IMR-90 (cell line): ENCODE data around the gene CREB5. TPM values are rescaled to one million over a fixed set of nuclear protein-coding genes. Genes with fewer than 3 reads are reported as not detected.

Experiments used
- ATAC-seq: fragments of 200-7000 bp; cut with Tn5 transposase; 2 replicates; pipeline ENCODE4 v1.9.1; 2020; ENCODE audit warnings: low read depth, mild to moderate bottlenecking, moderate library complexity
- BruUV-seq: library from RNA; stranded (reverse); fragments of 400-500 nt; replicated peaks from 2 replicates; lab custom pipeline; 2021; lab: Mats Ljungman, UMichigan
- CTCF ChIA-PET: fragments of 300-600 bp; formaldehyde crosslinking; extraction: SDS; loops from one replicate; lab custom pipeline; 2021; ENCODE audit warnings: antibody characterized with exemption; lab: Yijun Ruan, JAX
- POLR2A ChIA-PET: fragments of 300-600 bp; sonication (Branson Sonifier 250); formaldehyde crosslinking; loops from one replicate; lab custom pipeline; 2022; ENCODE audit warnings: antibody characterized with exemption; ENCODE audit not compliant: unreplicated experiment; lab: Charles Lee
- DNase-seq: peaks from one replicate; pipeline ENCODE4 v3.0.0; 2013
- H2AFZ ChIP-seq: replicated peaks from 2 replicates; pipeline ENCODE3; 2013; ENCODE audit warnings: low read length, mild to moderate bottlenecking; ENCODE audit not compliant: poor library complexity
- H2AK5ac ChIP-seq: 2 replicates; pipeline ENCODE4 v1.6.1; 2013; ENCODE audit warnings: low read depth, low read length, inconsistent platforms
- H2AK9ac ChIP-seq: replicated peaks from 2 replicates; pipeline ENCODE3; 2013; ENCODE audit warnings: mild to moderate bottlenecking, low read depth, low read length, moderate library complexity; ENCODE audit not compliant: poor library complexity
- H2BK120ac ChIP-seq: 2 replicates; pipeline ENCODE4 v1.6.1; 2013; ENCODE audit warnings: low read depth, low read length, inconsistent platforms
- H2BK15ac ChIP-seq: 3 replicates; pipeline ENCODE4 v1.6.1; 2013; ENCODE audit warnings: low read depth, low read length, inconsistent platforms
- H2BK20ac ChIP-seq: 2 replicates; pipeline ENCODE4 v1.6.1; 2013; ENCODE audit warnings: low read depth, mild to moderate bottlenecking, inconsistent platforms, low read length, moderate library complexity
- H2BK5ac ChIP-seq: 2 replicates; pipeline ENCODE4 v1.6.1; 2013; ENCODE audit warnings: mild to moderate bottlenecking, low read depth, low read length, inconsistent platforms; ENCODE audit not compliant: poor library complexity, severe bottlenecking
- H3K14ac ChIP-seq: replicated peaks from 2 replicates; pipeline ENCODE4 v1.6.1; 2013; ENCODE audit warnings: low read depth, low read length, inconsistent platforms
- H3K18ac ChIP-seq: 2 replicates; pipeline ENCODE4 v1.6.1; 2013; ENCODE audit warnings: low read depth, low read length, control low read depth
- H3K23ac ChIP-seq: 2 replicates; pipeline ENCODE4 v1.6.1; 2013; ENCODE audit warnings: low read depth, low read length, inconsistent platforms
- H3K27ac ChIP-seq: 2 replicates; pipeline ENCODE4 v1.5.1; 2013; ENCODE audit warnings: mild to moderate bottlenecking, control low read depth, low read length; ENCODE audit not compliant: insufficient read depth
- H3K27me3 ChIP-seq: 2 replicates; pipeline ENCODE4 v1.6.1; 2013; ENCODE audit warnings: low read length; ENCODE audit not compliant: control insufficient read depth, insufficient read depth
- H3K36me3 ChIP-seq: 2 replicates; pipeline ENCODE4 v1.6.1; 2013; ENCODE audit warnings: low read length, mixed read lengths; ENCODE audit not compliant: control insufficient read depth, insufficient read depth
- H3K4ac ChIP-seq: 2 replicates; pipeline ENCODE4 v1.6.1; 2013; ENCODE audit warnings: low read depth, low read length, inconsistent platforms
- H3K4me1 ChIP-seq: 2 replicates; pipeline ENCODE4 v1.6.1; 2013; ENCODE audit warnings: low read length, mixed read lengths; ENCODE audit not compliant: control insufficient read depth, insufficient read depth
- H3K4me2 ChIP-seq: 2 replicates; pipeline ENCODE4 v1.6.1; 2013; ENCODE audit warnings: low read depth, mild to moderate bottlenecking, control low read depth, low read length, moderate library complexity
- H3K4me3 ChIP-seq: 2 replicates; pipeline ENCODE4 v1.5.1; 2013; ENCODE audit warnings: low read depth, mild to moderate bottlenecking, control low read depth, low read length, moderate library complexity; ENCODE audit not compliant: insufficient read depth
- H3K56ac ChIP-seq: 2 replicates; pipeline ENCODE4 v1.6.1; 2013; ENCODE audit warnings: low read length, inconsistent platforms; ENCODE audit not compliant: insufficient read depth; ENCODE audit errors: extremely low read depth
- H3K79me1 ChIP-seq, 2 experiments: 2 replicates each; pipeline ENCODE4 v1.6.1; 2013; ENCODE audit warnings: low read length in 2 of 2, inconsistent platforms in 1 of 2, low read depth in 1 of 2
- H3K9ac ChIP-seq: 2 replicates; pipeline ENCODE4 v1.6.1; 2013; ENCODE audit warnings: low read depth, low read length, control low read depth
- H3K9me1 ChIP-seq: 2 replicates; pipeline ENCODE4 v1.6.1; 2013; ENCODE audit warnings: low read length, inconsistent platforms; ENCODE audit not compliant: insufficient read depth
- H3K9me3 ChIP-seq: 2 replicates; pipeline ENCODE4 v1.6.1; 2013; ENCODE audit warnings: low read length; ENCODE audit not compliant: control insufficient read depth, insufficient read depth
- H4K20me1 ChIP-seq: 2 replicates; pipeline ENCODE4 v1.6.1; 2013; ENCODE audit warnings: low read length, inconsistent platforms; ENCODE audit not compliant: insufficient read depth
- H4K5ac ChIP-seq: 2 replicates; pipeline ENCODE4 v1.6.1; 2013; ENCODE audit warnings: mild to moderate bottlenecking, low read depth, low read length, control low read depth
- H4K8ac ChIP-seq, 2 experiments: 2 replicates each; pipeline ENCODE4 v1.6.1; 2013; ENCODE audit warnings: low read depth in 2 of 2, low read length in 2 of 2, control low read depth in 1 of 2, inconsistent platforms in 1 of 2
- H4K91ac ChIP-seq: 2 replicates; pipeline ENCODE4 v1.6.1; 2013; ENCODE audit warnings: low read depth, low read length, inconsistent platforms; ENCODE audit not compliant: insufficient read depth
- BHLHE40 ChIP-seq: fragments of 150-350 bp; IDR thresholded peaks from 2 replicates; pipeline ENCODE4 v1.6.1; 2016; ENCODE audit warnings: mild to moderate bottlenecking, low read depth, low read length
- CEBPB ChIP-seq: IDR thresholded peaks from 2 replicates; pipeline ENCODE4 v1.6.1; 2012; ENCODE audit warnings: low read depth, low read length, improper control_type of control experiment
- CHD1 ChIP-seq: IDR thresholded peaks from 2 replicates; pipeline ENCODE4 v1.6.1; 2012; ENCODE audit warnings: low read depth, low read length, improper control_type of control experiment
- CTCF ChIP-seq: conservative IDR thresholded peaks from 2 replicates; pipeline ENCODE4 v1.5.1; 2012; ENCODE audit warnings: mild to moderate bottlenecking, low read depth, low read length, improper control_type of control experiment
- MAFK ChIP-seq: IDR thresholded peaks from 2 replicates; pipeline ENCODE4 v1.6.1; 2012; ENCODE audit warnings: low read depth, low read length, improper control_type of control experiment
- MXI1 ChIP-seq: IDR thresholded peaks from 2 replicates; pipeline ENCODE4 v1.6.1; 2012; ENCODE audit warnings: low read depth, mild to moderate bottlenecking, low read length, moderate library complexity, borderline replicate concordance
- POLR2A ChIP-seq: IDR thresholded peaks from 2 replicates; pipeline ENCODE4 v1.6.1; 2012; ENCODE audit warnings: mild to moderate bottlenecking, low read depth, low read length
- RAD21 ChIP-seq: IDR thresholded peaks from 2 replicates; pipeline ENCODE4 v1.6.1; 2012; ENCODE audit warnings: low read length, improper control_type of control experiment
- RCOR1 ChIP-seq: IDR thresholded peaks from 2 replicates; pipeline ENCODE4 v1.6.1; 2012; ENCODE audit warnings: mild to moderate bottlenecking, low read length, improper control_type of control experiment; ENCODE audit not compliant: insufficient replicate concordance
- RFX5 ChIP-seq: IDR thresholded peaks from 2 replicates; pipeline ENCODE4 v1.8.0; 2012; ENCODE audit warnings: low read depth, mild to moderate bottlenecking, low read length, moderate library complexity
- SMC3 ChIP-seq: fragments of 150-350 bp; IDR thresholded peaks from 2 replicates; pipeline ENCODE4 v1.6.1; 2016; ENCODE audit warnings: low read depth, mild to moderate bottlenecking, antibody characterized with exemption, low read length, moderate library complexity
- WGBS, 2 experiments: methylation state at CpG; one replicate each; pipeline versions ENCODE4 v1.1.5 to v1.1.7; 2013; ENCODE audit warnings: missing lambda C conversion rate in 2 of 2; ENCODE audit not compliant: insufficient read length in 1 of 2; ENCODE audit errors: extremely low coverage in 2 of 2; 5-methylcytosine and 5-hydroxymethylcytosine counted together
- dilution Hi-C: fragments of 300-500 bp; cut with HindIII; formaldehyde crosslinking; loops from one replicate; pipeline ENCODE4 v1.14.3; 2018; ENCODE audit warnings: low sequenced_read_pairs; ENCODE audit not compliant: unreplicated experiment
- in situ Hi-C: fragments of 300-500 bp; cut with MboI; formaldehyde crosslinking; loops from 3 replicates; pipeline ENCODE4 v1.14.3; 2019; ENCODE audit warnings: low sequenced_read_pairs, inconsistent platforms, mixed read lengths
- intact Hi-C: fragments of 100-400 bp; cut with micrococcal nuclease; formaldehyde crosslinking; loops from 2 replicates; pipeline ENCODE4 v1.10.0; 2022
- polyA plus RNA-seq, 3 experiments: library from polyadenylated mRNA; depleted of rRNA; stranded (reverse); fragments of >200 nt; gene quantifications; 2 replicates each; pipeline ENCODE4 v1.2.3, GENCODE V29; 2012; ENCODE audit warnings: low replicate concordance in 1 of 3
- total RNA-seq: library from RNA; depleted of rRNA; stranded (reverse); fragments of >200 nt; gene quantifications from 2 replicates; pipeline ENCODE4 v1.2.3, GENCODE V29; 2012
- TF ChIP-seq, protein P1 (sequence below): fragments of 150-350 bp; IDR thresholded peaks from 2 replicates; pipeline ENCODE4 v1.6.1; 2017; ENCODE audit warnings: mild to moderate bottlenecking, antibody characterized with exemption, low read length, low read depth
- TF ChIP-seq, protein P2 (sequence below): fragments of 150-350 bp; IDR thresholded peaks from 2 replicates; pipeline ENCODE4 v1.6.1; 2016; ENCODE audit warnings: low read depth, mild to moderate bottlenecking, low read length, moderate library complexity, borderline replicate concordance

CREB5 gene
- total and polyA plus RNA-seq, 2 of the 4 experiments (the other 2 are of a cell fraction): 7.3 to 13.1 TPM

GRCh38 chr7:28738412-28738811 is 326.1 kb downstream of the CREB5 start:
- Histone ChIP-seq H4K91ac (no peak overlapping the region), H3K56ac (no peak overlapping the region), H3K4me3 (no peak overlapping the region), H3K9me1 (0 out of 2 replicates have a peak, but pooled peaks cover under 1% of the 10 kb centered on the region), H4K20me1 (no peaks in the 10 kb centered on the region; the same call in 1 of the 2 replicates), H3K4me1 (peaks cover 2% of the 10 kb centered on the region; the same call in 1 of the 2 replicates), H3K79me1 (no peaks in the 10 kb centered on the region), H3K4me2 (no peak overlapping the region), H4K8ac (no peak overlapping the region), H2AK5ac (no peak overlapping the region), H2AFZ (peak overlapping the region; percentile 19), H3K27me3 (no peaks in the 10 kb centered on the region), H2BK120ac (no peak overlapping the region), H2BK5ac (no peak overlapping the region), H3K36me3 (no peaks in the 10 kb centered on the region), H2BK20ac (no peak overlapping the region), H3K27ac (no peak overlapping the region), H3K18ac (peak overlapping the region; percentile 59; the same call in 1 of the 2 replicates), H3K14ac (no peak overlapping the region), H3K23ac (no peak overlapping the region), H2BK15ac (no peak overlapping the region), H4K5ac (0 out of 2 replicates have a peak overlapping the region, but pooled peaks have one; percentile 44), H2AK9ac (no peak overlapping the region), H3K9me3 (no peaks in the 10 kb centered on the region), H3K4ac (no peak overlapping the region), H3K9ac (no peak overlapping the region)
- intact Hi-C loops: no loop called here
- peak; percentile 11 for DNase-seq
- TF ChIP-seq CTCF (no peak), MAFK (no peak), POLR2A (no peak), CHD1 (no peak), RAD21 (no peak), BHLHE40 (no peak), RFX5 (no peak), CEBPB (no peak), MXI1 (no peak), SMC3 (no peak), RCOR1 (no peak)
- TF ChIP-seq, protein P1, sequence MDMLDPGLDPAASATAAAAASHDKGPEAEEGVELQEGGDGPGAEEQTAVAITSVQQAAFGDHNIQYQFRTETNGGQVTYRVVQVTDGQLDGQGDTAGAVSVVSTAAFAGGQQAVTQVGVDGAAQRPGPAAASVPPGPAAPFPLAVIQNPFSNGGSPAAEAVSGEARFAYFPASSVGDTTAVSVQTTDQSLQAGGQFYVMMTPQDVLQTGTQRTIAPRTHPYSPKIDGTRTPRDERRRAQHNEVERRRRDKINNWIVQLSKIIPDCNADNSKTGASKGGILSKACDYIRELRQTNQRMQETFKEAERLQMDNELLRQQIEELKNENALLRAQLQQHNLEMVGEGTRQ: no peak
- TF ChIP-seq, protein P2, sequence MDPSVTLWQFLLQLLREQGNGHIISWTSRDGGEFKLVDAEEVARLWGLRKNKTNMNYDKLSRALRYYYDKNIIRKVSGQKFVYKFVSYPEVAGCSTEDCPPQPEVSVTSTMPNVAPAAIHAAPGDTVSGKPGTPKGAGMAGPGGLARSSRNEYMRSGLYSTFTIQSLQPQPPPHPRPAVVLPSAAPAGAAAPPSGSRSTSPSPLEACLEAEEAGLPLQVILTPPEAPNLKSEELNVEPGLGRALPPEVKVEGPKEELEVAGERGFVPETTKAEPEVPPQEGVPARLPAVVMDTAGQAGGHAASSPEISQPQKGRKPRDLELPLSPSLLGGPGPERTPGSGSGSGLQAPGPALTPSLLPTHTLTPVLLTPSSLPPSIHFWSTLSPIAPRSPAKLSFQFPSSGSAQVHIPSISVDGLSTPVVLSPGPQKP: no peak
- no CpG with 5 or more reads among the region's 5 CpGs for WGBS, 2 experiments
- no peak for ATAC-seq
- dilution Hi-C loops: no loop called here
- CTCF ChIA-PET: no interaction called here
- in situ Hi-C loops: no loop called here
- BruUV-seq: no TSS peak
- POLR2A ChIA-PET: no interaction called here
